Right ventricle myocardium inferior (tissue), 1 donor: ENCODE results near the gene LRFN2. TPM values are rescaled to one million over a fixed set of nuclear protein-coding genes. Genes with fewer than 3 reads are reported as not detected.

Experiments
- ATAC-seq: fragments of 200-7000 bp; cut with Tn5 transposase; one replicate; pipeline ENCODE4 v1.9.1; 2020; ENCODE audit warnings: mild to moderate bottlenecking, moderate library complexity
- DNase-seq: peaks from one replicate; pipeline ENCODE4 v3.0.0; 2021; ENCODE audit errors: missing footprints
- intact Hi-C: fragments of 100-400 bp; cut with DNase I; formaldehyde crosslinking; loops from one replicate; pipeline ENCODE4 v1.11.0; 2022
- total RNA-seq: library from RNA; stranded (reverse); fragmentation: NEBNext Ultra II Directional; extraction: Animal tissue kit (Norgen Biotek cat#: 25700); gene quantifications from one replicate; pipeline ENCODE4 v1.2.1, GENCODE V29; 2021
- donor health status: DM: no; HTN: yes; CAD: no; lungs with severe emphysema.

LRFN2 gene
- total RNA-seq, 1 donor from 2014 or later, result not detected

DNA sequence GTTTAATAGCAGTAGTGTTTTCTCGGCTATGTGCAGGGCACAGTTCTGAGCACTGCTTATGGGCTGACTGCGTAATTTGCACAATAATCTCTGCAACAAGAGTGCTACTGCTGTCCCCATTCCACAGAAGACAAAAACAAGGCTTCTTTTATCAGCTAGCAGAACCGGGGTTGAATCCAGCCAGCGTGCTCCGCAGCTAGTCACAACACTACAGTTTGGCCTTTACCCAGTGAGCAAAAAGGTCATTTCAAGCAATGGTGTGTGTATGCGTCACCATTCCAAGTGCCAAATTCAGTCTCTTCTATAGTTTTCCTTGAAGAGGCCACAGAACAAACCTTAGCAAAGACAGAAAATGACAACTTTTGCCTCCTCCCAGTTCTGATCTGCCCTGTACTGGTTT, 61.1 kb downstream of the LRFN2 start:
- intact Hi-C loops, result no loop called here
- DNase-seq, result no peak
- ATAC-seq, result no peak

DNA sequence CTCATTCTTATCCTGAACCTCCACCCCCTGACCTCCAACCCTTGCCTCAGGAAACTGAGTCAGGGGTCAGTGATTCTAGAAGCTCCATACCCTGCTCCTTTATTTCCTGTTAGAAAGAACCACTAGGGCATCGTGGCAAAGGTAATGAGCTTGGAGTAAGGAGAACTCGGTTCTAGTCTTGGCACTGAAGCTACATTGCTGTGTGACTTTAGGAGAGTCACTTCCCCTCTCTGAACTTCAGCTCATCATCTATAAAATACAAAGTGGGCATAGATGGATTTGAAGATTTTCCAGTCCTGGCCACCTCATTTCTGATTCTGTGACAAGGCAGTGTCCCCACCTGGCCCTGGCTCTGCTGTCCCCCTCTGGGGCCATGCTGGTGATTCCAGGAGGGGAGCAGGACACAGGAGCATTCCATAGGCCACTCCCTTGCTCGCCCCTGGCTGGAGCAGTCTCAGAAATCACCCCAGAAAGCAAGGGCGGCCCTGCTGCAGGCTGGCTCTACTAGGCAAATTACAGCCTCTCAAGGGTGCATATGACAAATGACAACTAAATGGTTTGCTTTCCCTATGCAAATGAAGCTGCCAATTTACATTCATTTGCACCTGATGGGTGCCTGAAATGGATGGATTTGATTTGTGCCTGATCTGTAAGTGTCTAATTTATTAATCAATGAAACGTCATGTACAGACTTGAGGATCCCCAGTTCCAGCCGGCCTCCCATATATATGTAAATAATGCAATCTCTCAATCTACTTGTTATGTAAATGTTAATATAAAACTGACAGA, 62.2 kb downstream of the LRFN2 start:
- intact Hi-C loops, result no loop called here
- DNase-seq (no peak), ATAC-seq (no peak)

DNA sequence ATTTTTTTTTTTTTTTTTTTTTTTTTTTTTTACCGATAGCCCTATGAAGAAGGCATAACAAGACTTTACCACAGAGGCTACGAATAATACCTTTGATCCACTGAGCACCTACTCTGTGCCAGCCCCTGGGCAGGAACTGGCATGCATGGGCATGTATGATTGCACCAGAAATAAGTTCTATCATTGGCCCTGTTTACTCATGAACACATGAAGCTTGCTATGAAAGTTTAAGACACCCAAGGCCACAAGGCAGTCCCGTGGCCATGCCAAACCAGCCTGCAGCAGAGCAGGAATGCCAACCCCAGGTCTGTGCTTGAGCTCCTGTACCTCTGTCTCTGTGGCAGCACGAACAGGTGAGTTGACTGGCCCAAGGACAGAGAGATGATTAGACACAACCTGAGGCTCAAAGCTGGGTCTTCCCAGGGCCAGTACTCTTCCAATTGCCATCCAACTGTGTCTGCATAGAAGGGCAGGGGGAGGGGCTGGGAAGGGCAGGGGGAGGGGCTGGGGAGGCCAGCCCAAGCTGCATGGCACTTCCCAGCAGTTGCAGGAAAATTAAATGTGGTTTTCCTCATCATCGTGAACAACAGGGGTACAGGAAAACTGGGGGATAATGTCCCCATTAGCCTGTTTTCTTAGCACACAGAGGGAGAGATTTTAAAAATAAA, 63.5 kb downstream of the LRFN2 start:
- DNase-seq (no peak), ATAC-seq (no peak)
- intact Hi-C loops, result no loop called here

DNA sequence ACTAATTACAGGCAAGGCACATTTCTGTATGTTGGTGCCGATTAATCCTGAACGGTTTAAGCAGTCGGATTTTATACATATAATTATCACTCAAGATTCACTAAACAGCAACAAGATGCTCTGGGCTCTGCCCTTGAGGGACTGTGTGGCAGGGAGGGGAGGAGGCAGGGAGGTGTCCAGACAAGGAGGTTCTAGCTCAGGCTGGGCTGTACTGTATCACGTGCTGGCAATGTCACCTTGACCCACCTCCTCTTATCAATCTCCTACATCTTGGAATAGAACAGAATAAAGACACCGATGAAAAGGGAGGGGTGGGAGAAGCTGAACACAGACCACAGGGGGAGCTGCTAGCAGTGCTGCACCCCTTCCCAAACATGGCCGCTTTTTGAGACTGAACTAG, 65.7 kb downstream of the LRFN2 start:
- ATAC-seq, result no peak
- intact Hi-C loops, result no loop called here
- no peak for DNase-seq

DNA sequence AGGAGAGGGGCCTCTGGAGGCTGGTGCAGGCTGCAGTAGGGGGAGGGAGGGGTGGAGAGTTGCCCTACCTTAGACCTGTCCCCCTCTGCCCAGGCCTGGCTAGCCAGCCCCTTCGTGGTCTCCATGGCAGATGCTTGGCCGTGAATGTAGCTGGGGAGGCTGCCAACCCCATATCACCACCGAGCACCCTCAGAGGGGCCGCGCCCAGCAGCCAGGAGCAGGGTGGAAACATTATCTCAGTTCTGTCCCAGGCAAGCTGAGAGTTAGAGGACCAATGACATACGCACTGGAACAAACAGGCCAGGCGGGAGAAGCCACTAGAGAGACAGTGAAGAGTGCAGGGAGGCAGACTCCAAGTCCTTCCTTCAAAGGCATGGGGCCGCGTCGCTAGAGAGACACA, 66.5 kb downstream of the LRFN2 start:
- DNase-seq (no peak), ATAC-seq (peak; percentile 78)

DNA sequence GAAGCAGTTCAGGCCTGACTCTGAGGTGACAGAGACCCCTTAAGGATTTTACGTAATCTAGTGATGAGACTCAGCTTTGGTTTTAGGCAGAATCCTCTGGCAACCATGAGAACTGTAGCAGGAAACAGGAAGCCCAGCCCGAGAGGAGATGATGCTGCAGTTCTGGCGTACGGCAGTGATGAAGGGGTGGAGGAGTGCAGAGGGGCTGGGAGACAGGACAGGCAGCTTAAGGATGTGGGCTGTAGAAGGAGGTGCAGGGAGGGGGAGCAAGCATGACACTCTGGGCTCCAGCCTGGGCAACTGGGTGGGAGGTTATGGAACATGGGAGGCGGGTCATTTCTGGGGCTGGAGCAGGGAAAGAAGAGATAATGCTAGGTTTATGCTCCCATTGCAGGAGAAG, 67.1 kb downstream of the LRFN2 start:
- no peak for DNase-seq
- intact Hi-C loops, result no loop called here
- ATAC-seq, result no peak

More for the DNA sequence above, 66.5 kb downstream of the LRFN2 start:
- intact Hi-C loops, result no loop called here

DNA sequence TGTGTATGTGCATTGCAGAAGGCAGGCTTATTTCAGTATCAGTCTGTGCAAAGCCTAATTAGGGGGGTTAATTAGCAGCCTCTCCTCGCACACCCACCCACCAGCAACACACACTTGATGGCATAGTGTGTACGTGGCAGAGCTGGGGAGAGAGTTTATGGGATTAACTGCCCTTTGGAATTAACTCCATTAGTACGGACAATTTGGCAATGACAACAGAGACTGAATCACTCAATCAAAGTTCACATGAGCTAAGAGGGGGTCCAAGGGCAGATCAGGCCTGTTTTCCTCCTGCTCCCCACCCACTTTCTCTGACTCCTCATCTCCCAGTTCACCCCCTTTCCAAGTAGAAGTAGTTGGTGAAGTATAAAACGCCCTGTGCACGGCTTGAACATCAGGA, 69.5 kb downstream of the LRFN2 start:
- DNase-seq (no peak), ATAC-seq (no peak)
- intact Hi-C loops, result no loop called here

DNA sequence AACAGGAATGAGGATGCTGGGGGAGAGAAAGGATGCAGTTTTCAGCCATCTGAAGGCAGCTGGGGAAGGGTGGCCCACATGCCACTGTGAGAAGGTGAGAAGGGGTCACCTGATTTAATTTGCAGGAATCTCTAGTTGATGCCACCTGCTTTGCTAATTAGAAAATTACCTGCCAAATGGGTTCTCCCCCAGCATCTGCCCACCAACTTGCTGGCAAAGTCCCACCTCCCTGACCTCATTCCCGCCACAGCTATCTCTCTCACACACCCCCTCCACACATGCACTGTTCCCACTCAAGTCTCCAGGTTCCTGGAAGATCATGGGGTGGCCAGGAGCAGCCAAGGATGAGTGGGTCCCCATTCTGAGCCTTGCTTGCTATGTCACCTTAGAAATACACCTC, 70.7 kb downstream of the LRFN2 start:
- ATAC-seq (no peak), DNase-seq (no peak)
- intact Hi-C loops, result no loop called here

DNA sequence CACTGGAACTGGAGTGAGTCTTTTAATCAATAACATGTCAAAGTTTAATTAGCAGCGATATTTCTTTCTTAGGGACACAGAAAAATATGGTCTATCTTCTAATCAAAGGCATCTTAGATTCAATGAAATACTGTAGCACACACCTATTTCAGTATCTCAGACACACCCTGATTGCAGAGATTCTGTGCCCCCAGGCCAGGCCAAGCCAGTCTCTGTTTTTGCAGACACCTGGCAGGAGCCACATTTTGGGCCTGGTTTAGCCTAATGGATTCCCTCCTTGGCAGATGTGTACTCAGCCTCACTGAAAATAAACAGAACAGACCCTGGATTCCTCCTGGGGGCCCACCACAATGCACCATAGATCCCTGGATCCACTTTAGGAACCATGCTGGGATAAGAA, 74.8 kb downstream of the LRFN2 start:
- ATAC-seq (no peak), DNase-seq (no peak)
- intact Hi-C loops, result no loop called here

DNA sequence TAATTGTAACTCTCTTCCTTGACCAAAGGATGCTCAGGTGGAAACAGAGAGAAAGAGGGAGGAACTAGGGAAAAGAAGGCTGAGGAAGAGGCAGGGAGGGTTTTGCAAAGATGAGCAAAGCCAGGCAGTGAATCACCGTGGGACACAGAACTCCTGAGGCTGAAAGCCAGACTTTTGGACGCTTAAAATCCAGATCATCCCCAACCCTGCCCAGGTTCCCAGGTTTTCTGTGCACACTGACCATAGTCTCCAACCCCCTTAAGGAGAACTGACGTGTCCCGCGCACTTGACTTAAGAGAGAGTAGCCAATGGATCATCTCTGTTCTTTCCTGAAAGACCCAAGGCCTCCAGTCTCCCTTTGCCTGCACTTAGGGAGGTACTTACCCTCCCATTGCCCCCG, 75.3 kb downstream of the LRFN2 start:
- intact Hi-C loops, result no loop called here
- no peak for ATAC-seq
- DNase-seq, result no peak

DNA sequence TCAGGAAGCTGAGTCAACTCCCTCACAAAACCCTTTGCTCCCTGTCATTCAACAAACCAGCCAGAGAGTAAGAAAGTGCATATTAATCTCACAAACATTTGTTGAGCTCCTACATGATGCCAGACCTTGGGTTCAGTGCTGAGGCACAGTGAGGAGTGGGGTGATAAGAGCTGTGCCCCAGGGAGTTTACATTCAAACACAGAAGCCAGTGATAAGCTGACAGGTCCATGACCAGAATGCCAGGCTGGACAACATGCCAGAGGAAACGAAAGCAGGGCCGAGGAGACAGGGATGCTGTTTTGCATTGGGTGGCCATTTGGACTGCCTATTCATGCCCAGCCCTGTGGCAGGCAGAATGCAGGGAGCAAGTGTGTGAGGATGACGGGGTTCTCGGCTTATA, 76.7 kb downstream of the LRFN2 start:
- intact Hi-C loops, result no loop called here
- no peak for DNase-seq
- no peak for ATAC-seq

DNA sequence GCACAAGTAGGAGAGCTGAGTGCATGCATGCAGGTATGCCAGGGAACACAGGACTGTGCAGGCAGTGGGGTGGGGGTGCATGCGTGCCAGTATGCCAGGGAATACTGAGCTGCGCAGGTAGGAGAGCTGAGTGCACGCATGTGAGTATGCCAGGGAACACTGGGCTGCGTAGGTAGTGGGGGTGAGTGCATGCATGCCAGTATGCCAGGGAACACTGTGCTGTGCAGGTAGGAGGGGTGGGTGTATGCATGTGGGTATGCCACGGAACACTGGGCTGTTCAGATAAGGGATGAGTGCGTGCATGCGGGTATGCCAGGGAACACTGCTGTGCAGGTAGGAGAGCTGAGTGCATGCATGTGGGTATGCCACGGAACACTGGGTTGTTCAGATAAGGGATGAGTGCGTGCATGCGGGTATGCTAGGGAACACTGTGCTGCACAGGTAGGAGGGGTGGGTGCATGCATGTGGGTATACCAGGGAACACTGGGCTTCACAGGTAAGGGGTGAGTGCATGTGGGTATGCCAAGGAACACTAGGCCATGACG, 77.4 kb downstream of the LRFN2 start:
- intact Hi-C loops, result no loop called here
- ATAC-seq, result no peak
- DNase-seq, result no peak

DNA sequence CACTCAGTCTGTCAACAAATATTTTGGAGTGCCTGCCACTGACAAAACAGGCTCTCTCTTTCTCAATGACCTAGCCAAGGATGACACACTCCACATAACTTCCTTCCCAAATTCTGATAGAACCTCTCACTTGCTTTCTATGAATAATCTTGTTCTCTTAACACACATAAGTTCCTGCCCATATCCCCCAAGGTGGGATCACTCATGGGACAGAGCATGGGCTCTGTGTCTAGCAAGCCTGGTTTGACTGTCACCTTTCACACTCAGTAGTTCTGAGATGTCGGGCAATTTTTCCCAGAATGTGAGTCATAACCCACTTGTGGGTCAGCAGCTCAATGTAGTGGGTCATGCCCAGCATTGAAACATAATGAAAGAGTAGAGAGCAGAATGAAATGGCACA, 78.1 kb downstream of the LRFN2 start:
- no peak for ATAC-seq
- no peak for DNase-seq
- intact Hi-C loops, result no loop called here

DNA sequence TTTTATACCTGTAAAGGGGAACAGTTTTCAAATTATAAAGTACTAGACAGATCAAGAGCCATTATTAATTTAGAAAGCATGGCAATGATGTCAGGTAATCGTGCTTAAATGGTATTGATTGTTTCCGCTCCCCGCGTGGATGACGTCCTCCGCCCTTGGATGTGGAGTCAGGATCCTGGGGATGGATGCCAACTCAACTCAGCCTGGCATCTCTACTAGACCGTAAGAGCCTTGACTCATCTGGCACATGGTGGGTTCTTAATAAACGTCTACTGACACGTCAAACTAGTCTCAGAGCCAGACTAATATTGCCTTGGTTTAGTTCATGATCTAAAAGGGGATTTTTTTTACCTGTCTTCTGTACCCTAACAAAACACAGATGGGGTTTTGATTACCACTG, 80.2 kb downstream of the LRFN2 start:
- intact Hi-C loops, result no loop called here

DNA sequence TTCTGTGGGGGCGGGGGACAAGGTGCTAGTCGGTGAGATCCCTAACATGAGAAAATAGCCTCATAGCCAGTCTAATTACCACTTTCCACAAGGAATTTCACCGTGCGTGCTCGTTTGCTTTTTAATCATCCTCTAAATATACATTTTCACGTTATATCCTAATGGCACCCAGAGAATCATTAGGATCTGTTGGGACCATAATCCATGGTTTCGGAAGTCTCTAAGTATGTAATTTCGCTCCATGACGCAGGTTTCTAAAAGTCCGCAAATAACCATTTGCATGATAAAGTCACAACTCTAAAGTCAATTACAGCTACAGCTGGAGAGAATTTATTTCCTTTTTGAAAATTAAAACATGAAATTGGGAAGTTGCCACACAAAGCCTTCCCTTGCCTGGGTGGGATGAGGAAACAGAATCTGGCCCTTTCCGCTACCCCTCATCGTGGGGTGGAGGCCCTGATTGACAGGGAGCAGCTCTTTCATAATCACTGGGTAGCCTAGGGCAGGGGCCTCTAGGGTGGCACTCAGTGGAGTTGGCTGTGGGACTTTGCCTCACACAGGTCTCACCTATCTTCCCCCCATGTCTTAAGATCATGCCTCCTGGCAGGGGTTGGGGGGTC, 81.9 kb downstream of the LRFN2 start:
- ATAC-seq (no peak), DNase-seq (no peak)
- intact Hi-C loops, result no loop called here

More for the DNA sequence above, 80.2 kb downstream of the LRFN2 start:
- no peak for DNase-seq
- no peak for ATAC-seq

DNA sequence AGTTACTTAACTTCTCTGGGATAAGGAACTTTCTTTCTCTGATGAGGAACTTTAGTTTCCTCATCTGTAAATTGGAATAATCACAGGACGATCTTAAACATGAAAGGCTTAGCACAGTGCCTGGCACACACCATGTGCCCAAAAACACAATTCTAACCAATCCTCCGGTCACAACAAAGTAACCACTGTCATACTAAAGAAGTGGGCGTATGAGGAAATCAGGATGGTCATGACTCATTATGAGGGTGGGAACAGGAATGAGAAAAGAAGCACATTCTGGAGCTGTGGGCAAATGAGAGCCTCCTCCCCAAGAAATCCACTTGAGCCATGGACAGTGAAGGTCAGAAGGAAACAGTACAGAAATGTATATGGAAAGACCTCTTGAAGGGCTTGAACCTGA, 82.9 kb downstream of the LRFN2 start:
- DNase-seq (no peak), ATAC-seq (no peak)
- intact Hi-C loops, result no loop called here

DNA sequence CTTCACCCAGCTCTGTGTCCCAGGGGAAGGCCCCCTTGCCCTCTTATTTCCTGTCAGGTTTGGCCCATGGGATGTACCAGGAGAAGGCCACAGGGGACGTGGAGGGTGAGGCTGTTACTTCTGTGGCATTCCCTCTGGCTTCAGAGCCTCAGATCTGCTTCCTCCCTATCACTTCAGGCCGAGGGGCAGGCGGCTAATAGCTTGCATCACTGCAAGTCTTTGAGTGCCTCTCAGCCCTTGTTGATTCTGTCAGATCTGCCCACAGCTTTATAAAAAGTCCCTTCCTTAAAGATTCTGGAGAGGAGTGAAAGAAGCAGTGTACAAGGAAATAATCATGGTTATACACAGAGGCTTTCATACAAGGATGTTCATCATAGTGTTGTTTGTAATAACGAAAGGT, 86.9 kb downstream of the LRFN2 start:
- no peak for ATAC-seq
- intact Hi-C loops, result no loop called here
- DNase-seq, result no peak

DNA sequence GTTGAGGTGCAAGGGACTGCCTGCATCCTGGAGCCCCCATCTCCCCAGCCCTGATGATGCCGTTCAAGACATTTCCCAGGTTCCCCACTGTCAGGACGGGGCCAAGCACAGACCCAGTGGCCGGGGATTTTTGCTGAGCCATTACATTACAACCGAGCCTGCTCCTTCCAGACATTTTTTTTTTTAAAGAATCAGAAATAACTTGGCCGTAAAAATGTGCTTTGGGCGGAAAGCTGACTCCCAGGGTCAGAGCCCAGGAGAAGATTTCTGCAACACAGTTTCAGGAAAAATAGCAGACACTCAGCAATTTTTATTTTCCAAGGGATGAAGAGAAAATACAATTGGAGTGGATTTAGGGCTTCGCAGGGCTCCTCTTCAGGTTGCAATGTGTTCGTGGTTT, 87.9 kb downstream of the LRFN2 start:
- no peak for ATAC-seq

DNA sequence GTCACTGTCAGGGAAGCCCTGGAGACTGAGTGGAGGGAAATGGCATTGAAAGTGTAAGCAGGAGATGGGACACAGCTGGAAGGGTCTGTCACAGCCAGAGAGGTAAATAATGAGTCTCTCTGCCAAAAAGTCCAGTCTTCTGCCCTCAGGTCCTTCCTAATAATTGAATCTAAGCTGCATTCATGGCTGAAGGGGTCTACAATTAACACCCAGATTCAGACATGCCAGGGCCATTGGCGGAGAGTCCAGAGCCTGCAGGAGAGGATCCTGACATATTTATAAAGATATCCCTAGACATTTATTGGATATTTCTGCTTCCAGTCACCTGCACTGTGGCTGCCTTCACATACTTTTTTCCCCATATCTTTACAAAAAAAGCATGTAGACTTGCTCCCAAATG, 89.0 kb downstream of the LRFN2 start:
- intact Hi-C loops, result no loop called here
- ATAC-seq (no peak), DNase-seq (no peak)

More for the DNA sequence above, 87.9 kb downstream of the LRFN2 start:
- no peak for DNase-seq
- intact Hi-C loops, result no loop called here

DNA sequence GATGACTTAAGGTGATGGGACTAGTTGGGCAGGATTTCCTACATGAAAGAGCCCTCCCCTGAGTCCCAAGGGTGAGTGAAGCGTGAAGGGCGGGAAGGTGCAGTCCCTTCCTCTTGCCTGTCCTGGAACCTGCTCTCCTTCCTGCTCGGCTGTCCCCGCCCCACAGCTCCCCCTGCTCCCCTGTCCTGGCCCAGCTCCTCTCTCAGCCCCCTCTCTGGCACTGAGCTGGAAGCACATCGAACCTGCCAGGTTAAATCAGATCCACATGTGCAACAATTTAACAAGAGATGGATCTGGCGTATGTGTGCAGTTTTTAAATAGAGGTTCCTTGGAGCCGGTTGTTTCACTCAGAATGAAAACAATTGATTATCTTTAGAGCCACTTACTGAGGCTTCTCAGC, 95.0 kb downstream of the LRFN2 start:
- DNase-seq (no peak), ATAC-seq (no peak)
- intact Hi-C loops, result no loop called here
